Fibroblast of lung (primary cell): Measurements from ENCODE around the gene JAKMIP1. TPM values are rescaled to one million over a fixed set of nuclear protein-coding genes. Genes with fewer than 3 reads are reported as not detected.

Source experiments
- DNase-seq, 2 donors: peaks; one replicate each; pipeline versions ENCODE4 v3.0.0 to v3.0.0-alpha.2; 2010; ENCODE audit warnings: low read depth in 2 of 2
- H2AFZ ChIP-seq: 2 replicates; pipeline ENCODE4 v1.5.1; 2012; ENCODE audit warnings: low read length, control low read depth, inconsistent platforms
- H3K27ac ChIP-seq: 2 replicates; pipeline ENCODE4 v1.5.1; 2011; ENCODE audit warnings: low read length, control low read depth; ENCODE audit not compliant: insufficient read depth
- H3K27me3 ChIP-seq: 2 replicates; pipeline ENCODE4 v1.5.1; 2011; ENCODE audit warnings: mild to moderate bottlenecking, low read length; ENCODE audit not compliant: control insufficient read depth, insufficient read depth
- H3K36me3 ChIP-seq: 2 replicates; pipeline ENCODE4 v1.5.1; 2011; ENCODE audit warnings: low read length; ENCODE audit not compliant: control insufficient read depth, insufficient read depth
- H3K4me1 ChIP-seq: 2 replicates; pipeline ENCODE4 v1.5.1; 2011; ENCODE audit warnings: low read length; ENCODE audit not compliant: control insufficient read depth, insufficient read depth; ENCODE audit errors: extremely low read depth
- H3K4me2 ChIP-seq: 2 replicates; pipeline ENCODE4 v1.5.1; 2011; ENCODE audit warnings: low read length, control low read depth; ENCODE audit not compliant: insufficient read depth; ENCODE audit errors: extremely low read depth
- H3K4me3 ChIP-seq, 4 experiments: fragments of 200-600 bp in 1 of 4; sonication (generic) in 1 of 4; replicated peaks in 1 of 4; 2 replicates each; pipeline ENCODE4 v1.5.1; 2011 to 2016; ENCODE audit warnings: low read length in 4 of 4, low read depth in 3 of 4, mild to moderate bottlenecking in 3 of 4, control low read depth in 2 of 4, inconsistent platforms in 1 of 4, mixed read lengths in 1 of 4; ENCODE audit not compliant: insufficient read depth in 1 of 4; ENCODE audit errors: control extremely low read depth in 1 of 4
- H3K79me2 ChIP-seq: 2 replicates; pipeline ENCODE4 v1.5.1; 2012; ENCODE audit warnings: mild to moderate bottlenecking, low read length, inconsistent platforms; ENCODE audit not compliant: control insufficient read depth, insufficient read depth
- H3K9ac ChIP-seq: 2 replicates; pipeline ENCODE4 v1.5.1; 2011; ENCODE audit warnings: mild to moderate bottlenecking, low read length, control low read depth; ENCODE audit not compliant: insufficient read depth
- H3K9me3 ChIP-seq: 2 replicates; pipeline ENCODE4 v1.5.1; 2012; ENCODE audit warnings: low read depth, low read length; ENCODE audit not compliant: control insufficient read depth, insufficient read depth
- H4K20me1 ChIP-seq: 2 replicates; pipeline ENCODE4 v1.5.1; 2011; ENCODE audit warnings: low read length; ENCODE audit not compliant: control insufficient read depth, insufficient read depth; ENCODE audit errors: extremely low read depth
- CTCF ChIP-seq, 2 donors: IDR thresholded peaks in 1 of 2; conservative IDR thresholded peaks in 1 of 2; 1 replicate in 1 of 2; 2 replicates in 1 of 2; pipeline ENCODE4 v1.5.1; 2011 to 2012; ENCODE audit warnings: low read length in 2 of 2, control low read depth in 1 of 2, inconsistent platforms in 1 of 2, low read depth in 1 of 2, mild to moderate bottlenecking in 1 of 2
- EZH2 ChIP-seq: IDR thresholded peaks from 2 replicates; pipeline ENCODE4 v1.5.1; 2012; ENCODE audit warnings: low read length, control low read depth, mild to moderate bottlenecking; ENCODE audit errors: missing control alignments
- polyA plus RNA-seq, 2 donors: library from polyadenylated mRNA; depleted of rRNA in 1 of 2; stranded (reverse) in 1 of 2; unstranded in 1 of 2; fragments of >200 nt; gene quantifications; 2 replicates each; pipeline ENCODE4 v1.2.1, GENCODE V29; 2011 to 2012; ENCODE audit warnings: missing spikeins in 1 of 2
- total RNA-seq: library from RNA; depleted of rRNA; stranded (reverse); fragments of >200 nt; gene quantifications from 2 replicates; pipeline ENCODE4 v1.2.1, GENCODE V29; 2014

The JAKMIP1 gene
- total and polyA plus RNA-seq, 2 donors (not counting 1 experiment from before 2014, with no cell fraction given) = not detected

DNA sequence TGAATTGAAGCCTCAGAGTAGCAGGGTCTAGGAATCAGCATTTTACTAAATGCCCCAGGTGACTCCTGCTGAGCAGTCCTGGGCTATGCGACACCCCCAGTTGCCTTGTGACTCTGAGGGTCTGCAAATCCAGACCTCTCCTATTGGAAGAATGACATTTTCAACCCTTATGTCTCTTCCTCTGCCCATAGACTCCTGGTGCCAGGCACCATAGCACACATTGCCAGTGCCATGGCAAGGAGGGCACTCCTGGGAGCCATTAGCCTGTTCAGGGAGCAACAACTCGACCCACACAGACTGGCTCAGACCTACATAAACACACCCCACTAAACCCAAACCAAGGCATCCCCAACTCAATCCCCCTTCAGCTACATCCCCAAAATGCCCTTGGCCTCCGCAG, 3.7 kb upstream of the JAKMIP1 start:
- Histone ChIP-seq H3K36me3 (no peaks in the 10 kb centered on the region), H3K79me2 (no peaks in the 10 kb centered on the region), H3K4me2 (no peak overlapping the region), H3K4me3 (no peak overlapping the region), H3K9ac (no peak overlapping the region), H3K27me3 (peaks cover 3% of the 10 kb centered on the region), H3K27ac (no peak overlapping the region), H4K20me1 (no peaks in the 10 kb centered on the region), H3K9me3 (no peaks in the 10 kb centered on the region), H3K4me1 (no peaks in the 10 kb centered on the region), H2AFZ (no peak overlapping the region)
- TF ChIP-seq EZH2 = no peak
- TF ChIP-seq CTCF (conservative IDR thresholded peaks at IDR 0.05 in 1 of 2, IDR thresholded peaks at IDR 0.05 in 1 of 2; ENCODE audit: low read depth in 1 of 2, low read length in 2 of 2) = no peak
- no peak for DNase-seq

DNA sequence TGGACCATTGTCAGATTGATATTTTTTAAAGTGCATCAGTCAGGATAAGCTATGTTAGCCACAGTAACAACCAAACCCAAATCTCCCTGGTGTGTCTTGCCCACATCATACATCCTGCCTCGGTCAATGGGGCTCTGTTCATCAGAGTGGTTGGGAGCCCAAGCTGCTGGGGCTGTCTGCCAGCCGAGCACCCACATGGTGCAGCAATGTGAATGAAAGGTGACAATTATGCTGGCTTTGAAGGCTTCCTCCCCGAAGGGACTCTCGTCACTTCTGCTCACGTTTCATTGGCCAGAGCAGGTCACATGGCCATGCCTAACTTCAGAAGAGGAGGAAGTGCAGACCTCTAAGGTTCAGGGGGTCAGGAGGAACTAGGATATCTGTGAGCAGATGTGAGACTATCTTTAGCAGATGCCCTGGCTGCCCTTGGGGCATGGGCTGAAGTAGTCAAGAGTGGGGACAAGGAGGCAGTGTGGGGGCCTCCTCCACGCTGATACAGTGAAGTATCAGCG, 1.3 kb upstream of the JAKMIP1 start:
- TF ChIP-seq EZH2 (no peak), CTCF (conservative IDR thresholded peaks at IDR 0.05 in 1 of 2, IDR thresholded peaks at IDR 0.05 in 1 of 2; ENCODE audit: low read depth in 1 of 2, low read length in 2 of 2) (no peak)
- H2AFZ ChIP-seq = no peak overlapping the region
- H3K9me3 ChIP-seq = no peaks in the 10 kb centered on the region
- no peaks in the 10 kb centered on the region for H3K79me2 ChIP-seq
- H3K9ac ChIP-seq = no peak overlapping the region
- H4K20me1 ChIP-seq = no peaks in the 10 kb centered on the region
- no peak overlapping the region for H3K4me2 ChIP-seq
- H3K27ac ChIP-seq = no peak overlapping the region
- H3K4me3 ChIP-seq = no peak overlapping the region
- no peak for DNase-seq
- no peaks in the 10 kb centered on the region for H3K4me1 ChIP-seq
- no peaks in the 10 kb centered on the region for H3K36me3 ChIP-seq
- H3K27me3 ChIP-seq = peaks cover 7% of the 10 kb centered on the region

DNA sequence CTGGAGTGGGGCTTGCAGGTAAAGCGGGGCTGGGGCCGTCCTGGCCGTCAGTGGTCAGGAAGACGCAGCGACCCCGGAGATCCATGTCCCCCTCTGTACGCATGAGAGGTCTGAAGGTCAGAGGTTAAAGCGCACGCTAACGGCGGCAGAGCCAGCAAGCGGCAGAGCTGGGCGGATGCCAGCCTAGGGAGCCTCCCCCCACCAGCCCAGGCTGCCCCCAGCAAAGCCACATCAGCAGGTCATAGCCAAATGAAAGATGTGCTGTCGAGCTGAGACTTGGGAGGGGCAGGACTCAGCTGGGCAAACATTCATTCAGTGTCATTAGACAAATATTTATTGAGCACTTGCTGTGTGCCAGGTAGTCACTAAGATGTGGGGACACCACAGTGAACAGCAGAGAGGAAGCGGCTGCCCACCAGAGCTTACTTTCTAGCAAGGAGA, 593 bp upstream of the JAKMIP1 start:
- Histone ChIP-seq H2AFZ (no peak overlapping the region), H3K4me3 (no peak overlapping the region), H3K27ac (no peak overlapping the region)

More for the DNA sequence above, 593 bp upstream of the JAKMIP1 start:
- no peak overlapping the region for H3K4me2 ChIP-seq
- no peaks in the 10 kb centered on the region for H4K20me1 ChIP-seq
- no peaks in the 10 kb centered on the region for H3K9me3 ChIP-seq
- H3K27me3 ChIP-seq = peaks cover 7% of the 10 kb centered on the region
- H3K9ac ChIP-seq = no peak overlapping the region
- H3K4me1 ChIP-seq = no peaks in the 10 kb centered on the region
- no peaks in the 10 kb centered on the region for H3K79me2 ChIP-seq
- DNase-seq = no peak
- H3K36me3 ChIP-seq = no peaks in the 10 kb centered on the region
- no peak for TF ChIP-seq EZH2
- TF ChIP-seq CTCF (conservative IDR thresholded peaks at IDR 0.05 in 1 of 2, IDR thresholded peaks at IDR 0.05 in 1 of 2; ENCODE audit: low read depth in 1 of 2, low read length in 2 of 2) = no peak
